Esophagus squamous epithelium (tissue), 5 donors: ENCODE results near the gene HCAR2. TPM values are rescaled to one million over a fixed set of nuclear protein-coding genes. Genes with fewer than 3 reads are reported as not detected.

Experiments
- DNase-seq: peaks from one replicate; lab custom pipeline; 2025; lab: John Stamatoyannopoulos, UW
- H3K27ac ChIP-seq, 4 donors: fragments of 200-600 bp; sonication (generic); one replicate each; pipeline ENCODE4 v1.5.1; 2016 to 2019; ENCODE audit warnings: mild to moderate bottlenecking in 1 of 4
- H3K27me3 ChIP-seq, 4 donors: fragments of 200-600 bp; sonication (generic); 1 replicate in 3 of 4; 2 replicates in 1 of 4; pipeline versions ENCODE4 v1.5.1 to v1.6.0; 2017 to 2021; ENCODE audit warnings: antibody characterized with exemption in 1 of 4
- H3K36me3 ChIP-seq, 3 donors: fragments of 200-600 bp; sonication (generic); one replicate each; pipeline ENCODE4 v1.5.1; 2016 to 2019
- H3K4me1 ChIP-seq, 3 donors: fragments of 200-600 bp; sonication (generic); one replicate each; pipeline ENCODE4 v1.5.1; 2017 to 2019
- H3K4me3 ChIP-seq, 4 donors: fragments of 200-600 bp; sonication (generic); 1 replicate in 3 of 4; 2 replicates in 1 of 4; pipeline ENCODE4 v1.5.1; 2016 to 2019; ENCODE audit warnings: mild to moderate bottlenecking in 2 of 4, moderate library complexity in 1 of 4
- H3K9me3 ChIP-seq, 3 donors: fragments of 200-600 bp; sonication (generic); one replicate each; pipeline ENCODE4 v1.5.1; 2016 to 2019
- CTCF ChIP-seq, 6 experiments: fragments of 450-650 bp in 4 of 6; fragments of 200-600 bp in 2 of 6; sonication (generic) in 2 of 6; IDR thresholded peaks; one replicate each; pipeline ENCODE4 v1.5.1; 2016 to 2019; ENCODE audit warnings: antibody characterized with exemption in 6 of 6, mild to moderate bottlenecking in 4 of 6, moderate library complexity in 4 of 6
- POLR2A ChIP-seq, 4 donors: fragments of 450-650 bp; IDR thresholded peaks; one replicate each; pipeline ENCODE4 v1.6.1; 2017; ENCODE audit warnings: antibody characterized with exemption in 4 of 4, mild to moderate bottlenecking in 4 of 4, moderate library complexity in 3 of 4
- WGBS, 2 donors: methylation state at CpG; one replicate each; pipeline ENCODE4 v1.1.5; 2018; 5-methylcytosine and 5-hydroxymethylcytosine counted together
- intact Hi-C: fragments of 100-400 bp; cut with DNase I; formaldehyde crosslinking; loops from one replicate; pipeline ENCODE4 v1.15.0; 2022
- total RNA-seq, 4 donors: library from RNA; depleted of rRNA; stranded (reverse); fragments of >200 nt; gene quantifications; one replicate each; pipeline ENCODE4 v1.1.0, GENCODE V29; 2016
- donor health status: DM: yes; HTN: yes; CAD: no.

HCAR2 gene
- total RNA-seq, 4 donors from 2014 or later, result 12.0 to 24.1 (median 17.7) TPM

DNA sequence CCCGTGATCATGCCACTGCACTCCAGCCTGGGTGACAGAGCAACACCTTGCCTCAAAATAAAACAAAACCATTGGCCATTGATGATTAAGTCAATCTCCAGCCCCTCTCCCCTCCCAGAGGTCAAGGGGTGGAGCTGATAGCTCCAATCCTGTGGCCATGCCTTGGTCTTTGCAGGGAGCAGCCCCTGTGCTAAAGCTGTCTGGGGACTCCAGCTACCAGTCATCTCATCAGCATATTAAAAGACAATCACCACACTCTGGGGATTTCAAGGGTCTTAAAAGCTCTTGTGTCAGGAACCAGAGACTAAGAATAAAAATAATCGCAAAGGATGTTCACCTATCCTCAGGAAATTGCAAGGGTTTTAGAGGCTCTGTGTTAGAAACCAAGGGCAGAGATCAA lies 30.6 kb downstream of the HCAR2 start:
- intact Hi-C loops, result no loop called here
- Histone ChIP-seq H3K4me1 (peaks cover 0 to 6% (median 0%) of the 10 kb centered on the region in 3 donors), H3K4me3 (no peak overlapping the region), H3K27ac (no peak overlapping the region), H3K27me3 (peaks cover 0 to 4% (median 0%) of the 10 kb centered on the region in 4 donors), H3K36me3 (no peaks in the 10 kb centered on the region), H3K9me3 (no peaks in the 10 kb centered on the region)
- 79 to 85% methylated on average over 1 to 2 of the region's 2 CpGs for WGBS, 2 donors
- TF ChIP-seq CTCF (IDR thresholded peaks at IDR 0.05) (no peak), POLR2A (IDR thresholded peaks at IDR 0.05) (no peak)
- DNase-seq, result no peak

GRCh38 chr12:122669397-122670070 lies 33.6 kb downstream of the HCAR2 start:
- no peak for DNase-seq
- peaks cover 0 to 6% (median 0%) of the 10 kb centered on the region in 3 donors for H3K4me1 ChIP-seq
- TF ChIP-seq CTCF (IDR thresholded peaks at IDR 0.05) (no peak), POLR2A (IDR thresholded peaks at IDR 0.05) (no peak)

DNA sequence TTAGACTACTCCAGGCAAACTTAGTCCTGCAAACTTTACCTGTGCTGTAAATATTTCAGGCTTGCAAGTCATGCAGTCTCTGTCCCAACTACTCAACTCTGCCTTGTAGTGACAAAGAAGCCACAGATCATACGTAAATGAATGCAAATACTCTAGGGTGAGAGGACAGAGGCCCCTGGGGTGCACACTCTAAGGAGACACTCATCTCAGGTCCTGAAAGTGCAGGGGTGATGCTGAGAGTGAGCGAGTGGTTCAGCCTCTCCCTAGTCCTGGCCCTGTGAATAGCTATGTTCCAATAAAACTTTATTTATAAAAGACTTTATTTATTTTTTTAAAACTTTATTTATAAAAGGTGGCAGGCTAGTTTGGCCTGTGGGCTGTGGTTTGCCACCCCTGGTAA lies 34.9 kb downstream of the HCAR2 start:
- Histone ChIP-seq H3K27ac (no peak overlapping the region), H3K36me3 (no peaks in the 10 kb centered on the region), H3K4me1 (peaks cover 0 to 6% (median 0%) of the 10 kb centered on the region in 3 donors), H3K27me3 (no peaks in the 10 kb centered on the region), H3K9me3 (no peaks in the 10 kb centered on the region), H3K4me3 (no peak overlapping the region)
- 76 to 97% methylated on average over 2 of the region's 2 CpGs for WGBS, 2 donors
- TF ChIP-seq POLR2A (IDR thresholded peaks at IDR 0.05), result no peak
- no peak for TF ChIP-seq CTCF (IDR thresholded peaks at IDR 0.05)
- intact Hi-C loops, result no loop called here
- no peak for DNase-seq

More at GRCh38 chr12:122669397-122670070, 33.6 kb downstream of the HCAR2 start:
- Histone ChIP-seq H3K4me3 (no peak overlapping the region), H3K9me3 (no peaks in the 10 kb centered on the region), H3K36me3 (no peaks in the 10 kb centered on the region), H3K27me3 (peaks cover 0 to 4% (median 0%) of the 10 kb centered on the region in 4 donors), H3K27ac (no peak overlapping the region)
- 42 to 51% methylated on average over 5 of the region's 5 CpGs for WGBS, 2 donors
- intact Hi-C loops, result no loop called here

DNA sequence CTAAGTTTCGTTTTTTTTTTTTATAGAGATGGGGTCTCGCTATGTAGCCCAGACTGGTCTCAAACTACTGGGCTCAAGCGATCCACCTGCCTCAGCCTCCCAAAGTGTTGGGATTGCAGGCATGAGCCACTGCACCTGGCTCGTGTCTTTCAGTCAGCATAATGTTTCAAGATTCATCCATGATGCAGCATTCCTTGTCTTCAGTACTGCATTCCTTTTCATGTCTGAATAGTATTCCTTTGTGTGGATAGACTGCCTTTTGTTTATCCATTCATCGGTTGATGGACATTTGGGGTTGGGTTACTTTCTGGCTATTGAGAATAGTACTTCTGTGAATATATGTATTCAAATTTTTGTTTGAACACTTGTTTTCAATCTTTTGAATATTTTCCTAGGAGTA lies 37.4 kb downstream of the HCAR2 start:
- H3K27me3 ChIP-seq, result no peaks in the 10 kb centered on the region
- no peak overlapping the region for H3K27ac ChIP-seq
- TF ChIP-seq POLR2A (IDR thresholded peaks at IDR 0.05) (no peak), CTCF (IDR thresholded peaks at IDR 0.05) (no peak)
- DNase-seq, result no peak
- WGBS, 2 donors, result 90% methylated on average over 5 of the region's 5 CpGs
- peaks cover 0 to 6% (median 0%) of the 10 kb centered on the region in 3 donors for H3K4me1 ChIP-seq
- no peak overlapping the region for H3K4me3 ChIP-seq
- intact Hi-C loops, result no loop called here
- H3K36me3 ChIP-seq, result no peaks in the 10 kb centered on the region
- no peaks in the 10 kb centered on the region for H3K9me3 ChIP-seq

GRCh38 chr12:122665349-122665748 lies 37.8 kb downstream of the HCAR2 start:
- no peak for DNase-seq
- H3K36me3 ChIP-seq, result no peaks in the 10 kb centered on the region
- H3K4me1 ChIP-seq, result peaks cover 0 to 6% (median 0%) of the 10 kb centered on the region in 3 donors
- H3K9me3 ChIP-seq, result no peaks in the 10 kb centered on the region
- TF ChIP-seq CTCF (IDR thresholded peaks at IDR 0.05), result no peak
- TF ChIP-seq POLR2A (IDR thresholded peaks at IDR 0.05), result no peak
- no peak overlapping the region for H3K4me3 ChIP-seq
- intact Hi-C loops, result no loop called here
- no peak overlapping the region for H3K27ac ChIP-seq
- 81 to 83% methylated on average over 8 of the region's 8 CpGs for WGBS, 2 donors
- H3K27me3 ChIP-seq, result no peaks in the 10 kb centered on the region
